PC-9 (cell line): Measurements from ENCODE around the gene CRIP1.

Source experiments
- EZH2 ChIP-seq: fragments of 200-600 bp; sonication (generic); IDR thresholded peaks from 2 replicates; pipeline ENCODE4 v1.8.0; 2017; ENCODE audit warnings: antibody characterized with exemption, low read depth
- TF ChIP-seq, protein P1 (sequence below): fragments of 200-600 bp; sonication (generic); conservative IDR thresholded peaks from 2 replicates; pipeline ENCODE4 v1.6.1; 2017; ENCODE audit warnings: mixed run types, antibody characterized with exemption, mild to moderate bottlenecking, moderate library complexity

DNA sequence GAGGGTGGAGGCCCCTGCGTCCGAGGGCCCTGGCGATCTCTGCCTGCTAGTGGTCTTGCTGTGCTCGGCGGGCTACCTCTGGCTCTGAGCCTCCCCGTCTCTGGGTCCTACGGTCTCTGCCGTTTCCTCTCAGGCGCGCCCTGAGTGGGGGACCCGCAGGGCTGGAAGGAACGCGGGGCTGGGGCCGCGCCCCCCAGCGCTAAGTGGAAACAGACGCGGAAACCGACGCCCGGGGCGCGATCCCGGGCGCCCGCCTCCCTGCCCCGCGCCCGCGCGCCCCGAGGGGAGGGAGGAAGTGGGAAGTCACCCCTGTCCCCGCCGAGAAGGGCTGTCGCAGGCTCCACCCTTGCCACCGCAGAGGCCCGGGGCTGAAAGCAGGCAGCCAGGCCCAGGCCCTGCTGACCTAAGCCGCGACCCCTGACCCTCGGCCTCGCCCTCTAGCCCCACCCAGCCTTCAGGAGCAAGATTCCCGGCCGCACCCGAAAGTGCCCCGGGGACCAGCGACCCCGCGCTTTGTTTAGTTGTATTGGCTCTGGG is 831 bp downstream of the CRIP1 start:
- TF ChIP-seq, protein P1, sequence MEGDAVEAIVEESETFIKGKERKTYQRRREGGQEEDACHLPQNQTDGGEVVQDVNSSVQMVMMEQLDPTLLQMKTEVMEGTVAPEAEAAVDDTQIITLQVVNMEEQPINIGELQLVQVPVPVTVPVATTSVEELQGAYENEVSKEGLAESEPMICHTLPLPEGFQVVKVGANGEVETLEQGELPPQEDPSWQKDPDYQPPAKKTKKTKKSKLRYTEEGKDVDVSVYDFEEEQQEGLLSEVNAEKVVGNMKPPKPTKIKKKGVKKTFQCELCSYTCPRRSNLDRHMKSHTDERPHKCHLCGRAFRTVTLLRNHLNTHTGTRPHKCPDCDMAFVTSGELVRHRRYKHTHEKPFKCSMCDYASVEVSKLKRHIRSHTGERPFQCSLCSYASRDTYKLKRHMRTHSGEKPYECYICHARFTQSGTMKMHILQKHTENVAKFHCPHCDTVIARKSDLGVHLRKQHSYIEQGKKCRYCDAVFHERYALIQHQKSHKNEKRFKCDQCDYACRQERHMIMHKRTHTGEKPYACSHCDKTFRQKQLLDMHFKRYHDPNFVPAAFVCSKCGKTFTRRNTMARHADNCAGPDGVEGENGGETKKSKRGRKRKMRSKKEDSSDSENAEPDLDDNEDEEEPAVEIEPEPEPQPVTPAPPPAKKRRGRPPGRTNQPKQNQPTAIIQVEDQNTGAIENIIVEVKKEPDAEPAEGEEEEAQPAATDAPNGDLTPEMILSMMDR: no peak
- TF ChIP-seq EZH2: no peak
